HG02981 (cell line): ENCODE data around the gene PARVB.
"Not testable (repeated sequence)": the region's sequence is repeated elsewhere in the genome, so short reads cannot be mapped to it uniquely, and the experiment has no call there.

Experiments used
- ATAC-seq: cut with Tn5 transposase; IDR thresholded peaks from one replicate; pipeline ENCODE4 v1.9.1; 2021; ENCODE audit warnings: mild to moderate bottlenecking, moderate library complexity; ENCODE audit not compliant: unreplicated experiment

The PARVB gene

GRCh38 chr22:44103735-44104480, 79.8 kb downstream of the PARVB start:
- ATAC-seq: no peak

- ATAC-seq: no peak
Measured at GRCh38 chr22:44107340-44107739, 83.2 kb downstream of the PARVB start.

GRCh38 chr22:44108076-44108475, 84.0 kb downstream of the PARVB start:
- ATAC-seq: no peak

GRCh38 chr22:44108806-44109385, 84.8 kb downstream of the PARVB start:
- no peak for ATAC-seq

- ATAC-seq: no peak
Measured at GRCh38 chr22:44109416-44109815, 85.3 kb downstream of the PARVB start.

- ATAC-seq: not testable (repeated sequence)
Measured at GRCh38 chr22:44110656-44111055, 86.6 kb downstream of the PARVB start.

GRCh38 chr22:44111562-44112155, 87.6 kb downstream of the PARVB start:
- no peak for ATAC-seq

GRCh38 chr22:44112191-44112590, 88.1 kb downstream of the PARVB start:
- no peak for ATAC-seq

- no peak for ATAC-seq
Measured at GRCh38 chr22:44116331-44116730, 92.2 kb downstream of the PARVB start.

- ATAC-seq: no peak
Measured at GRCh38 chr22:44116755-44117684, 92.9 kb downstream of the PARVB start.

- ATAC-seq: no peak
Measured at GRCh38 chr22:44117746-44118145, 93.6 kb downstream of the PARVB start.

- ATAC-seq: no peak
Measured at GRCh38 chr22:44118645-44119315, 94.7 kb downstream of the PARVB start.

GRCh38 chr22:44119669-44120313, 95.7 kb downstream of the PARVB start:
- no peak for ATAC-seq

- no peak for ATAC-seq
Measured at GRCh38 chr22:44120314-44120704, 96.2 kb downstream of the PARVB start.

- no peak for ATAC-seq
Measured at GRCh38 chr22:44125421-44125820, 101.3 kb downstream of the PARVB start.

- no peak for ATAC-seq
Measured at GRCh38 chr22:44126807-44127206, 102.7 kb downstream of the PARVB start.

GRCh38 chr22:44127356-44127755, 103.3 kb downstream of the PARVB start:
- no peak for ATAC-seq

- no peak for ATAC-seq
Measured at GRCh38 chr22:44128958-44129618, 105.0 kb downstream of the PARVB start.

- ATAC-seq: no peak
Measured at GRCh38 chr22:44129619-44129976, 105.5 kb downstream of the PARVB start.
